GM19240 (cell line): Measurements from ENCODE around the gene ITGB3BP.
A peak's percentile ranks its signal among the peaks of the same experiment; 100 is the strongest.
"Not testable (repeated sequence)": the region's sequence is repeated elsewhere in the genome, so short reads cannot be mapped to it uniquely, and the experiment has no call there.

Experiments
- DNase-seq: peaks from one replicate; pipeline ENCODE4 v3.0.0; 2011; ENCODE audit warnings: low spot score; ENCODE audit not compliant: insufficient read length

ITGB3BP gene, protein sequence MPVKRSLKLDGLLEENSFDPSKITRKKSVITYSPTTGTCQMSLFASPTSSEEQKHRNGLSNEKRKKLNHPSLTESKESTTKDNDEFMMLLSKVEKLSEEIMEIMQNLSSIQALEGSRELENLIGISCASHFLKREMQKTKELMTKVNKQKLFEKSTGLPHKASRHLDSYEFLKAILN

GRCh38 chr1:63522891-63523728, at the start of gene ITGB3BP, which contains the start of gene EFCAB7:
Gene ITGB3BP (minus strand): TSS chr1:63523225. CDS start chr1:63523133, 92 bp downstream.
Gene EFCAB7 (plus strand): TSS chr1:63523525. CDS start chr1:63525573, 2,048 bp downstream.
- peak; percentile 41 for DNase-seq

- not testable (repeated sequence) for DNase-seq
Measured at GRCh38 chr1:63572686-63573085, 49.7 kb upstream of the ITGB3BP start.

DNA sequence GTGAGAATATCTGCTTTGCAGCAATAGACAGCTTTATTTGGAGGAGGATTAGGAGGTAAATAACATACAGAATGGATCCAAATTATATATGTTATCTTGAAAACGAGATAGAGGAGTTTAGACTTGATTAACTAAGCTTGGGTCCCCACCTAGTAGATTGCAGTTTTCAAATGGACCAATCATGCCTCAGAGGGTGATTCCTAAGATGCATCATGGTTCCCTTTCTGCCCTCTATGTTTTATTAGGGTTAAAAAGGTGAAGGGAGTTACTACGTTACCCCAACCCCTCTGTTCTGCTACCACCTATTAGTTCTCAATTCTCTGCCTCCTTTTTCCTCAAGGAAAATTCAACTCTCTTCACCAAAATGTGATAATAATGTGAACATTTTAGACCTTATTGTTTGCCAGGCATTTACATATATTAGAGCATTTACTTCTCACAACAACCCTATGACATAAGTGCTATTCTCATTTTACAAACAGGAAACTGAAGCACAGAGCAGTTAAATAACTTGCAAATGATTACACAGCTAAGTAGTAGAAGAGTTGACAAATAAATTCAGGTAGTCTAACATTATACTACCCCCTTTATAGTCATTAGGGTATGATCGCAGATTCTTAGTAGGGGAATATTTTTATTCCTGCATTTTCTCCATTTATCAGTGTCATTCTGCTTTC, 46.8 kb upstream of the ITGB3BP start:
- DNase-seq: no peak

- no peak for DNase-seq
Measured at GRCh38 chr1:63569068-63569467, 46.0 kb upstream of the ITGB3BP start.

DNA sequence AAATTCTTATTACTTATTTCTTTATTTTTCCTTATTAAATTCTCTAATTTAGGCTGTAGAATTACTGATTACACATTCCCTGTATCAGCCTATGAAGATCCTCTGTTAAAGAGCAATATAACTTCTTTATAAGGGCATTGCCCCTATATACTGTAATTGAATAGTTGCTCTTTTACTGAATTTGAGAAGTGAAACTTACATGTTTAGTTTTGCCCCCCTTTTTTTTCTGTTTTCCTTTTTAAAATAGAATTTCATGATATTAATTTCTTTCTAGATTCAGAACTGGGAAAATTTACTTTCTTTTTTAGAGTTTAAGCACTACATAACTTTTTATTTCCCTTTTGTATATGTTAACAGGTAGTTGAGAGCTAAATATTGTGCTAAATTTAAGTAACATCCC, 40.7 kb upstream of the ITGB3BP start:
- no peak for DNase-seq

- no peak for DNase-seq
Measured at GRCh38 chr1:63559357-63559756, 36.3 kb upstream of the ITGB3BP start.

DNA sequence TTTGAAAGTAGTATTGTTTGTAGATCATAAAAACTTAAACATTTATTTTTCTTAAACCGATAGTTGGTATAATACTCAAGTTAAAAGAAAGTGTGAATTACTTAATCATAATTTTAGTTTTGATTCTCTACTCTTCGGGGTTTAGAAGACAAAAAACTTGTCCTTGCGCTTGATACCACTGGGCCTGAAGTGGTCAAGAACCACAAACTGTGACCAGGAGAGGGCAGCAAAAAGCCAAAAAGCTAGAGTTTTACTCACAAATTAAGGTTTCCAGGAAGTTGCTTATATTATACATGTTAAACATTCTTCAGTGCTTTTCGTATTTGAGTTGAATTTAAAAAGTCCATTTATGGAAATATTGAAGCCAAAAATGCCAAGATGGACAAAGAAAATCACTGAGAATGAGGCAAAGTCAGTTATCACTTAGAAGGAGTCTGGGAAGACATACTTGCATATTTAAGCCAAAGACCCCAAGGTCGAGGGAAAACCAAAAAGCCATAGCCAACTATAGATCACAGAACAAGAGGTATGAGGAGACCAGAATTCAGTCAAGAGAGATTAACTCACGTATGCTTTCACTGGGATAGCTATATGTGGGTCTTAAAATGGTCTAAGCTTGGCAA, 34.5 kb upstream of the ITGB3BP start:
- no peak for DNase-seq

DNA sequence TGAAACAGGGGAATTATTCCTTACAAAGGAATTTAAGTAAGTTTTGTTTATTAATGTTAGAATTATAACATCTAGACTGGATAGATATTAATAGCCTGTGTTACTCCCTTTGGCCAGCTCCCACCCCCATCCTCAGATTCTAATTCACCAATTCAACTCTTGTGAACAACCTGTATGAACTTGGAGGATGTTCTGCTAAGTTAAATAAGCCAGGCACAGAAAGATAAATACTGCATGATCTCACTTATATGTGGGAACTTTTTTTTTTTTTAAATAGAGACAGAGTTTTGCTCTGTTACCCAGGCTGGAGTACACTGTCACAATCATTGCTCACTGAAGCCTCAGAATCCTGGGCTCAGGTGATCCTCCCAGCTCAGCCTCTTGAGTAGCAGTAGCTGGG, 32.5 kb upstream of the ITGB3BP start:
- DNase-seq: no peak

- no peak for DNase-seq
Measured at GRCh38 chr1:63548877-63549276, 25.9 kb upstream of the ITGB3BP start.

DNA sequence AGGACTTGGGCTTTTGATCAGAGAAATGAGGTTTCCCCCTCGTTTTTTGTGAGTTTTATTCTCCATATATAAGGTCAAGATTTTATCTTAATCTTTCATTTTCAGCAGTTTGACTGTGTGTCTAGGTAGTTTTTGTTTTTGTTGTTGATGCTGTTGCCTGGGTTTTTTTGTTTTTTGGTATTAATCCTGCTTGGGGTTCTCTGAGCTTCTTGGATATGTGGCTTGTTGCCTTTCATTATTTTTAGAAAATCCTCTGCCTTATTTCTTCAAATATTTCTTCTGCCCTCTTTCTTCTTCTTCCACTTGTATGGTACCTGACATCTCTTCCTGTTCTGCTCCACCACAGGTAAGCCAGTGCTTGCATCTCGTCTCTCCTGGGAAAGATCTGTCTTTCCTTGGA, 25.3 kb upstream of the ITGB3BP start:
- no peak for DNase-seq

- DNase-seq: no peak
Measured at GRCh38 chr1:63547621-63548294, 24.7 kb upstream of the ITGB3BP start.

GRCh38 chr1:63545780-63546179, 22.8 kb upstream of the ITGB3BP start:
- DNase-seq: no peak

DNA sequence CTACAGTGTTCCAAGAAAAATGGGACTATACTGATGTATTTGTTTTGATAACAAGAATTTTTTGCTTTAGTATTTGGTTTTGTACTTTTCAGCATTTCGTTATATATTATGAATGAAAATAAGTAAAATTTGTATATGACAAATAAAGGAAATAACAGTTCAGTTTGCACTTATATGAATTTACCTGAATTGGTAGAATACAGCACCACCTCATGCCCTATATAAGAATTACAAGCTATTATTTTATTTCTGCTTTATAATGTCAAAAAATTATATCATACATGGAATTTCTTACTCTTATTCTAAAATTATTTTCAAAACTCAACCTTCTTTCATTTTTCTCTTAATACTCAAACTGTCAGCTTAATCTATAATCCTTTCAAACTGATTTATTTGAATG, 14.9 kb upstream of the ITGB3BP start:
- no peak for DNase-seq

DNA sequence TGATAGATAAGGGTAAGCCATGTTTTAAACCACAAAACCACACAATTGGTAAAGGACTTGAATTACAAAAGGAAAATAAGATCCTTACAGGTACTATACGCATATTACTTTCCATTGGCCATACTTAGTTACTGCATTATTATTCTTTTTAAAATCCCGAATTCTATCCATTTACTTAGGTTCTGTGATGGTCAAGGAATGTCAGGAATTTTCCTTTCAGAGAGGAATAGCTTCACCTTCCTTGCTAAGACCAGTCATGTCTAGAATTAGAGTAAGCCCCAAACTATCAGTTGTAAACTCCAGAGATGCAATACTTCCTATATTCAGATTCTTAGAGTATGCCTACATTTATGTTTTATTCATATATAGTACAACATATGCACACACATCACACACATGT, 14.0 kb upstream of the ITGB3BP start:
- no peak for DNase-seq

DNA sequence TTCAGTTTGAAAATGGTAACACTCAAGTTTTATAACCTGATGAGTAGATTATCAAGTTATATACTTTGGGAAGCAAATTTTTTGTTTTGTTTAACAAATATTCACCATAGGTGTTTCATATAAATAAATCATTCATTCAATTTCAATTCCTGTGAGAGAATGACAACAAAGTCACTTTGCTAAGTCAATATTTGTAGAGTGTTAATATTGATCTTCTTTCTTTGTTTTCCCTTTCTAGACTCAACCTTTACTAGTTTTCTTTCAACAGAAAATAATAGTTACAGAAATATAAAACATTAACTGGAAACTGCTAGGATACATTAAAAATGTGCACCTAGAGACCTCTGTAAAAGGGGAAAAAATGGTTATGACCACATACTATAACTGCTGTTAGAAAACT, 11.4 kb upstream of the ITGB3BP start:
- DNase-seq: no peak

DNA sequence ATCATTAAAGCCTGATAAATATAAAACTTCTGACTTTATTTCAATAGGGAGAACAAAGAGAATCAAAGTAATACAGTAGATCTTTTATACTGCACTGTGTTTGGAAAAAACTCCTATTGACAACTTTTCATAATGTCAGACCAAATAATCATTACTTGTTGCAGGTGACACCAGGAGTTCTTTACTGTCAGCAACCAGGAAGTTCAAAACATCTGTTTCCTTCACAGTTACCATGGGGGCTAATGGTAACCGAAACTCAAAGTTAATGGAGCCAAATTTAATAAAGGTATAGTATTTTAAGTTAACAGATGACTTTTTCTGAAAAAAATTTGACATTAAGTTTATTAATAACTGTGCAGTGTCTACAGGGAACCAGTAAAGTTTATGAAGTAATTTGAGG, 10.9 kb upstream of the ITGB3BP start:
- no peak for DNase-seq

DNA sequence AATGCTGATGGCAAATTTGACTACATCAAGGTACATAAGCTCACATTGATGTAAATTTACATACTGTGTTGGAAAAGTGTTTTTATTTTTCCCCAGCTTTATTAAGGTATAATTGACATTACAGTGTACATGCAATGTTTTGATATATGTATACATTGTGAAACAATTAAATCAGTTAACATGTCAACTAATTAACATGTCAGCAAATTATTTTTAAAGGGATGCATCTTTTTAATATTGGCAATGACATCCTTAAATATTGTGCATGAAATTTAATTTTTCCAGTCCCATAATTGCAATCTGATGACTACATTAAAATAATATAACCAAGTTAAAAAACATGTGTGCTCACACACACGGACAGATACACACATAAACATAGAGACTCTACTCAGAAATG, 9.7 kb upstream of the ITGB3BP start:
- no peak for DNase-seq

- no peak for DNase-seq
Measured at GRCh38 chr1:63524201-63524600, 1.2 kb upstream of the ITGB3BP start.

DNA sequence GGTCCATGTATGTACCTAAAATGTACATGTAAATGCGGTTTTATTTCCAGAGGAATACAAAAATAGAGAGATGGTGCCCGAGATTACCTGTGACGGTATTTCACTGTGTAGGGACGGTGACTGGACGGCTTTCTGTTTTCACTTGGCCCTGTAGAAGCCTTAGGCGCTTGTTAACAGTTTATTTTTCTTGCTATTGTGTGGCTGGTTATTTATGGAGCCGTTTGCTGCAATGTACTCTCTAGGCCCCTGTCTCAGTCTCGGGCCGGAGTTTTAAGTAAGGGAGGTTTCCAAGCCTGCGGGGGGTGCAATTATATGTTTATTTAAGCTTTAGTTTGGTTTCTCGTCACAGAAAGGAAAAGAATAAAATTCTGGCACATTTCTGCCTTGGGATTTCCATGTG, 713 bp upstream of the ITGB3BP start:
- DNase-seq: no peak

DNA sequence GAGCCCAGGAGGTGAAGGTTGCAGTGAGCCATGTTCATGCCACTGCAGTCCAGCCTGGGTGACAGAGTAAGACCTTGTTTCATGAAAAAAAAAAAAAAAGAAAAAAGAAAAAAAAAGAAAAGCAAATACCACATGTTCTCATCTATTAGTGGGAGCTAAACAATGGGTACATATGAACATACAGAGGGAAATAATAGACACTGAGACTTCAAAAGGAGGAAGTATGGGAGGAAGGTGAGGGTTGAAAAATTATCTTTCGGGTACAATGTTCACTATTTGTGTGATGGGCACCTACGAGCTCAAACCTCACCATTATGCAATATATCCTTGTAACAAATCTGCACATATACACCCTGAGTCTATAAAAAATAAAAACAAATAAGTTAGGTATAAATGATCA, 6.4 kb downstream of the ITGB3BP start:
- no peak for DNase-seq

DNA sequence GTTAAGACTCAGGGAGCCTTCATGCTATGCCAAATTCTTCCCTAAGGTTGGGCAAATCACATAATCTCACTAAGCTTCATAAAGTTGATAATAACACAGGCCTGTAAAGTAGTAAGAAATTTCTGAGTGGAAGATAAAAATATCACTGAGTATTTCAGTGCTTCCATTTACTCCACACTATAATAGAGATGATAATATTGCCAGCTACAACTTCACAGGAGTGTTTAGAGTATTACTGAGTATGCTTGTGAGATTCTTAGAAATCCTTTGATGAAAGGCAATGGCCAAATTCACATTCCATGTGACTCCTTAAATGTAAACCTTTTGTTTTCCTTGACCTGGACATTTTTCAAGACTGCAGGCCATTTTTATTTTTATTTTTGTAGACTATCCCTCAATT, 10.4 kb downstream of the ITGB3BP start:
- DNase-seq: no peak
